ENCODE results near the gene CFD.
"Not testable (repeated sequence)": the region's sequence is repeated elsewhere in the genome, so short reads cannot be mapped to it uniquely, and the experiment has no call there.

The CFD gene

DNA sequence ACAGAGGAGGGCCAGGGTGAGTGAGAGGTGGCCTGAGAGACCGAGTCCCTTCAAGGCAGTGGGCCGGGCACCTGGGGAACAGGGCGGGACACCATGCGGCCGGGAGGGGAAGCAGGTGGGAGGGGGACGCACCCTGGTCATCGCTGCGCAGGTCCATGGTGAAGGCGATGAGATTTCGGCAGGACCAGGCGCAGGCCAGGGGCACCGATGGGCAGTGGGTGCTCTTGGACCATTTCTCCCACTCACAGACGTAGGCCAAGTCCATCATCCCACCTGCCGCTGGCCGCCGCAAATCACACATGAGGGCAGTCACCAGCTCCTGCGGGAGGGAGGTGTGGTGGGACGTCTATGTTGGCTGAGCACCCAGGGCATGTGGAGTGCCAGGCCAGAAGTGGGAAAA lies 31.4 kb downstream of the CFD start:
- DNase-seq = no peak

DNA sequence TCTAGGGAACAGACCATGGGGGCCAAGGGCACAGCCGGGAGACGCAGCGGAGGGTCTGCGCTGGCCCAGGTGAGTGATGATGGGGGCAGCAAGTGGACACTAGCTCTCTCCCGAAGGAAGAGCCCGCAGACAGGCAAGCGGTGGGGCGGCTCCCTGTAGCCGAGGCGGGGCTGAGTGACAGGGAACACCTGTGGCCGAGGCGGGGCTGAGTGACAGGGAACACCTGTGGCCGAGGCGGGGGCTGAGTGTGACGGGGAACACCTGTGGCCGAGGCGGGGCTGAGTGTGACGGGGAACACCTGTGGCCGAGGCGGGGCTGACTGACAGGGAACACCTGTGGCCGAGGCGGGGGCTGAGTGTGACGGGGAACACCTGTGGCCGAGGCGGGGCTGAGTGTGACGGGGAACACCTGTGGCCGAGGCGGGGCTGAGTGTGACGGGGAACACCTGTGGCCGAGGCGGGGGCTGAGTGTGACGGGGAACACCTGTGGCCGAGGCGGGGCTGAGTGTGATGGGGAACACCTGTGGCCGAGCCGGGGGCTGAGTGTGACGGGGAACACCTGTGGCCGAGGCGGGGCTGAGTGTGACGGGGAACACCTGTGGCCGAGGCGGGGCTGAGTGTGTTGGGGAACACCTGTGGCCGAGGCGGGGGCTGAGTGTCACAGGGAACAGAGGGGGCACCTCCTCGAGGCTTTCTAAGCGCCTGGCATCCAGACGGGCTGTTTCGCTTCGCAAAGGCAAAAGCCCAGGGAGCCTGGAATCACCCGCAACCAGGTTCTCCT lies 32.1 kb downstream of the CFD start:
- DNase-seq = not testable (repeated sequence)

DNA sequence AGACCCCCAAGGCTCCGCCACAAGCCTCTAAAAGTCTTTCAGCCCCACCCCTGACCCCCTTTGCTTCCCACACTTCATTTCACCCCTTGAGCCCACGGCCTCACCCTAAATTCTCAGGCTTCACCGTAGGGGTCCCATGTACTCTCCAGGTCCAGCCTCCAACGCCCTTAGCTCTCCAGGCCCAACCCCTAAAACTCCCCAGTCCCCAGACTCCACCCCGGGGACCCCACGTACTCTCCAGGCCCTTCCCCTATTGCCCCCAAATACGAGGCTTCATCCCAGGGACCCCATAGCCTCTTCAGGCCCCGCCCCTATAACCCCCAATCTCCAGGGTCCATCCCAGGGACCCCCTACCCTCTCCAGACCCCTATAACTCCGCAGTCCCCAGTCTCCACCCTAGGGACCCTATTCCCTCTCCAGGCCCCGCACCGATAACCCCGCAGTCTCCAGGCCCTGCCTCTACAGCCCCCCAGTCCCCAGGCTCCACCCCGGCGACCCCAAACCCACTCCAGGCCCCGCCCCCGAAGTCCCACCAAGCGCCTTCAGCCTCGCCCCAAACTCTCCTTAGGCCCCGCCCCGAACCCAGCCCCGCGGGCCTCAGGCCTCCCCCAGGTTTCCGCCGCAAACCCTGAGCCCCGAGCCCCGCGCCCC lies 32.9 kb downstream of the CFD start:
- DNase-seq = no peak

DNA sequence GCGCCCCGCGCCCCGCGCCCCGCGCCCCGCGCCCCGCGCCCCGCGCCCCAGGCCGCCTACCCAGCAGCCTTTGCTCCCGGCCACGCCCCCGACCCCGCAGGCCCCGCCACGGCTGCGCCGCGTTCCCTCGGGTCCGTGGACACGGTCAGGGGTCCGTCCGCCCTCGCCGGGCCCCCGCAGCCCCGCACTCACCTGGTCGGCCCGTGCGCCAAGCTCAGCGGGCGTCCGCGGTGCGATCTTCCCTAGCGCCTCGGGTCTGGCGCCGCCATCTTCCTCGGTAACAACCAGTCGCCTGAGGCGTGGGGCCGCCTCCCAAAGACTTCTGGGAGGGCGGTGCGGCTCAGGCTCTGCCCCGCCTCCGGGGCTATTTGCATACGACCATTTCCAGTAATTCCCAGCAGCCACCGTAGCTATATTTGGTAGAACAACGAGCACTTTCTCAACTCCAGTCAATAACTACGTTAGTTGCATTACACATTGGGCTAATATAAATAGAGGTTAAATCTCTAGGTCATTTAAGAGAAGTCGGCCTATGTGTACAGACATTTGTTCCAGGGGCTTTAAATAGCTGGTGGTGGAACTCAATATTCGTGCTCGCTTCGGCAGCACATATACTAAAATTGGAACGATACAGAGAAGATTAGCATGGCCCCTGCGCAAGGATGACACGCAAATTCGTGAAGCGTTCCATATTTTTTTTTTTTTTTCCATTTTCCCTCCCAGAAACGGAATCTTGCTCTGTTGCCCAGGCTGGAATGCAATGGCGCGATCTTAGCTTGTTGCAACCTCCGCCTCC lies 33.6 kb downstream of the CFD start, which contains the start of the genes MED16 and RNU6-9:
TSS of gene MED16 (minus strand) at position 294 of the 796 bp plus-strand sequence. CDS start 2,056 bp downstream, outside the sequence.
TSS of gene RNU6-9 (plus strand) at position 591 of the 796 bp plus-strand sequence.
- peak; percentile 100 for DNase-seq

DNA sequence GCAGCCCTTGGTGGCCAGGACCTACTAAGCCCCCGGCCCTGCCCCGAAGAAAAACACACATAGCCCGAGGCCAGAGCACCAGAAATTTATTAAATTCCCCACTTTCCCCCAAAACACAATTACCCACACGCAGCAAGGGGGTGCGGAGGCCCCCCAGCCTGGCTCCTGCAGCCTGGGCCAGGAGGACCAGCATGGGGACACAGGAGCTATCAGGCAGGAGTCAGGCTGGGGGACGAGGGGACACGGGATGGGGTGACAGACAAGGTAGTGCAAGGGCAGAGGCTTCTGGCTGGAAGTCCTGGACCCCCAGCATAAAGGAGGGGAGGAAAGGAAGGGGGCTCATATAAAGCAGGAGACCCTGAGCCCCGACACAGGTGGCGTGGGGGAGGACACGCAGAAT lies 37.0 kb downstream of the CFD start:
- no peak for DNase-seq

DNA sequence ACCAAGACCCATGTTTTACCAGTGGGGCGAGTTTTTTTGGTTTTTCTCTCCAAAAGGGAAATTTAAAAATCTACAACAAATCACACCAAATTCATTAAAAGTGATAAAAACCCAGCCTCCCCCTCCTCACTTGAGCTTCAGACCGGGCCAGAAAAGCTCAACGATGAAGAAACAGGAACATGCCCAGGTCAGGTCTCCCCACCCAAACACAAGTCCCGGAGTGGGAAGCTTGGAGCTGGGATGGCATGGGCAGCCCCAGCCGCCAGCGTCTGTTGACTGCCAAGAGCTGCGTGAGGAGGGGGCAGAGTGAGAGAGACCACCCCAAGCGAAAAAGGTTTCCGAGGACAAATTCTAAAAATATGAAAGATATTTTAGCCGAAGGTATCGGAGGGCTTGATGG lies 37.5 kb downstream of the CFD start:
- no peak for DNase-seq

DNA sequence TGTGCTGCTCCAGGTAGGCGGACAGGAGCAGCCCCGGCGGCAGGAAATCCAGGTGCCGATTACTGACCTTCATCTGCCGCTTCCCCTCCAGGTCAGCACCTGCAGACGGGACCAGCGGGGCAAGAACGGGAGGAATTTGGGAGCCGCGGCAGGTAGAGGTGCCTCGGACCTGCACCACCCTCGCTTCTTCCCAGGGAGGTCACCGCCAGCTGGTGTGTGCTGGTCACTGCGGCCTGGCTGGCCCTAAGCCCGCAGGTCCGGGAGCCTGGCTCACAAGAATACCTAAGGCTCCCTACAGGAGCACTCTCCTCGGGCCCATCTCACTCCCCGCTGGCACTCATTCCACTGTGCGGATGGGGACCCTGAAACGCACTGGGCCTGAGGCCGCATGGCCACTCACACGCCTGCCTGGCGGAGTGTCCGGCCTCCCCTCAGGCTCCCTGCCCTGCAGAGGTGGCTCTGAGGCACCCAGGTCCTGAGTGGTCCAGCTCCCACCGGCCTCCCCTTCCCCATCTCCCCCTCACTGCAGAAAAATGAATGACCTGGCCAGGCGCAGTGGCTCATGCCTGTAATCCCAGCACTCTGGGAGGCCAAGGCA lies 38.1 kb downstream of the CFD start:
- DNase-seq = no peak

DNA sequence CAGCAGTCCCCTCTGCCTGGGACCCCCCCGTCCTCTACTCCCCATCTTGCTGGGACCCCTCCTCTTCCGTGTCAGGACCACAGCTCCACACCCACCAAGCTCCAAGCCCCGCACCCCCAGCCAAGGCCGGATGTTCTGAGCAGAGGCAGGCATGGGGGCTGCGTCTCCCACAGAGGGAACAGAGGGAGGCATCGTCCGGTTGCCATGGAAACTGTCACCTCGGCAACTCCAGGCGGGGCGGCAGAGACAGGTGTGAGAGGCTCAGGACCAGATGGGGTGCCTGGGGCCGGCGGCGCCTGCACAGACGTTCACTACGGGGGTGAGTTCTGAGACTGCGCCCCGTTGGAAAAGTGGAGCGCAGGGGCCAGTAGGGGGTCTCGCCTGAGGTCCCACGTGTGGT lies 39.2 kb downstream of the CFD start:
- no peak for DNase-seq

DNA sequence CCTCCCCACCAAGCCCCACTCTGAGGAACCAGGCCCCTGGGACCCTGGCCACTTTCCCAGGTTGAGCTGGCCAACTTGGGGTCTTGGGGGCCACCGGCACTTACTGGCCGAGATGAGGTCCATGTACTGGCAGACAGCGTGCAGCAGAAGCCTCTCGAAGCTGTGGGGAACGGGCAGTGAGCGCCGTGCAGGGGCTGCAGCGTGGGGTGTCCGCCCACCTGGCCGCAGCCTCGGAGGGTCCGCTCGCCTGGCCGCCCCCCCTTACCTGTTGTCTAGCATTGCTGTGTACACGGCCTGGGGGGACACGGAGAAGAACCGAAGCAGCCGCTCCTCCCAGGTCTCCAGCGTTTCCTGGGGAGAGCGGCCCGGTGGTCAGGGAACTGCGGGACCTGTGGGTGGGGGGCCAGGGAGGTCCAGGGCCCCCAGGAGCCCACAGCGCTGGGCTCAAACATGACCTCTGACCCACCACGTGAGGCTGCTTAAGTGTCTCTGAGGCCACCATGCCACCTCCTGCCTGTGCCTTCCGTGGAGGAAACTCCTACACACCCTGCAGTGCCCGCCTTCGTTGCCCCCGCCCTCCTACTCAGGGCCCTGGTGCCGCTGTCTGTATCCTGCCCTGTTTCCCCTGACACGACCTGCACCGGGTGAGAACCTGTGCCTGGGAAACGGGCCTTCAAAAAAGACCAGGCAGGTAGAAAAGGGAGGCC lies 40.0 kb downstream of the CFD start:
- DNase-seq = no peak

DNA sequence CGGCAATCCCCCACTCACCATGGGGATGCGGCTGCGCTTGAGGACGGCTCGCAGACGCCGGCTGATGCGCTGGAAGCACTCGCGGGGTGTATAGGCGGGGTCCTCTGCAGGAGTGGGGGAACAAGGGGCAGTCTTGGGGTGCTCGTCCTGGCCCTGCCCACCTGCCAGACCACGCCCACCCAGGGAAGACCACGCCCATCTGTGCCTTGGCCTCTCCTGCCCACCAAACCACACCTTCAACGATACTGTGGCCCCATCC lies 40.5 kb downstream of the CFD start:
- no peak for DNase-seq

DNA sequence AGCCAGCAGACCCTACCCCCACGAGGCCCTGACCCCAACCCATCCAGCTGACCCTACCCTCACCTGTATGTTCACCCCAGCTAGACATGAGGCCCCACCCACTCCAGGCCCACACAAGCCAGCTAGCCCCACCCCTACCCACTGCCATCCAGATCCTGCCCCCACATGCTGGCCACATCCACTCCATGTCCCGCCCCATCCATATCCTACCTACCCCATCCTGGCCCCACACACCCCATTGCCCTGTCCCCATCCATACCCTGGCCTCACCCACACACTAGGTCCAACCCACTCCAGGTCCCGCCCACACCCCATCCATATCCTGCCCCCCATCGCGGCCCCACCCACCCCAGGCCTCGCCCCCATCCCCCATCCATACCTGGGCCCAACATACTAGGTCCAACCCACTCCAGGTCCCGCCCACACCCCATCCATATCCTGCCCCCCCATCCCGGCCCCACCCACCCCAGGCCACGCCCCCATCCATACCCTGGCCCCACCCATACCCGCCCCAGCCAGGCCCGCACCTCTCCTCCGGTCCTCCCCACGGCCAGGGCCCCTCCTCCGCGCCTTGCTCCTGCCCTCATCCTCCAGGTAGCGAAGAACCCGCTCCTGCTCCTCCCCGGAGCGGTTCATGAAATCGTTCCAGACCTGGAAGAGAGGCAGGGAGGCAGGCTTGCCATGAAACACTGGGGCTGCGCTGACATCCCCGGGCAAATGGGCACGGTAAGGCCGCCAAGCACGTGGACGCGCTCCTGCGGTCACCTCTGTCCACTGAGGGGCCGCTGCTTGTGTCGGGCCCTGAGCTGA lies 41.0 kb downstream of the CFD start:
- DNase-seq = peak; percentile 94

DNA sequence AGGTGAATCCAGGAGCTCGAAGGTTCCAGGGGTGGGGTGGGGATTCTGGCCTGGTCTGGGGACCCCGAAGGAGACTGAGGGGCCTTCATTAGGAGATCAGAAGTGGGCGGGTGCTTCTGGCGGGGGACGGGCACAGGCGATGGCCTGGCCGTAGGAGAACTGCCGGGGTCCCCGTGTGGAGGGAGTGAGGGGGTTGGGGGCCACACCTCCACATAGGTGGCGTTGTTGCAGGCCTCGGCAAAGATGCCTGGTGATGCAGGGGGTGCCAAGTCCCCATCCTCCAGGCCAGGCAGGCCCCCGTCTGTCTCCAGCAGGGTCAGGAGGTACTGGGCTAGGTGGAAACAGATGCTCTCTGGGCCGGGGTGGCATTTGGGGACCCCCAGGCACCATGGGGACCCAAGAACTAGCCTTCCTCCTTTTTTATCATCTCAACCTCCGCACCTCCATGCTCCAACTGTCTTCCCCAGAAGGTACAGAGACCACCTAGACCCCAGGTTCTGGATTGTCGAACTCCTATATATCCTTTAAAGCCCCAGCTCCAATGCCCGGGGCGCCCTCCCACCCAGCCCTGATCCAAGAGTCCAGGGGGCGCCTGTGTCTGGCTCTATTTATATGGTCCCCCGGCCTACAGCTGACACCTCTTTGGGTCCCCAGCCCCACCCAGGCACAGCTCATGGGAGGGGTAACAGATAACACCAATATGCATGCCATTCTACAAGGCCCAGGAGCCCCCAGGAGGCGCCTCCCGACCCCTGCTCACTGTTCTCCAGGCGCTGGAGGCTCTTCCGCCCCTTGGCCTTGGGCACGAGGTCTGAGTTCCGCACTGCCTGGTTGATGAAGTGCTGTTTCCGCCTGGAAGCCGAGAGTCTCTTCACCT lies 42.0 kb downstream of the CFD start:
- no peak for DNase-seq

DNA sequence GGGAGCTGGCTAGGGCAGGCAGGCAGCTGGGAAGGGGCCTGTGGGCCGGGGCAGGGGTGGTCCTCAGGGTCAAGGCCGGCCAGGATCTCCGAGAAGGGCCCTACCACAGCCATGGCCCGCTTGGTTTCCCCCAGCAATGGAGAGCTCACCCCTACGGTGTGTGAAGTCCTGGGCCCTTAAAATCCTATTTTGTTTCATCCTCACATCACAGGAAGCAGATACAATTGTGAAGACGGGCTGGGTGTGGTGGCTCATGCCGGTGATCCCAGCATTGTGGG lies 42.6 kb downstream of the CFD start:
- DNase-seq = no peak

DNA sequence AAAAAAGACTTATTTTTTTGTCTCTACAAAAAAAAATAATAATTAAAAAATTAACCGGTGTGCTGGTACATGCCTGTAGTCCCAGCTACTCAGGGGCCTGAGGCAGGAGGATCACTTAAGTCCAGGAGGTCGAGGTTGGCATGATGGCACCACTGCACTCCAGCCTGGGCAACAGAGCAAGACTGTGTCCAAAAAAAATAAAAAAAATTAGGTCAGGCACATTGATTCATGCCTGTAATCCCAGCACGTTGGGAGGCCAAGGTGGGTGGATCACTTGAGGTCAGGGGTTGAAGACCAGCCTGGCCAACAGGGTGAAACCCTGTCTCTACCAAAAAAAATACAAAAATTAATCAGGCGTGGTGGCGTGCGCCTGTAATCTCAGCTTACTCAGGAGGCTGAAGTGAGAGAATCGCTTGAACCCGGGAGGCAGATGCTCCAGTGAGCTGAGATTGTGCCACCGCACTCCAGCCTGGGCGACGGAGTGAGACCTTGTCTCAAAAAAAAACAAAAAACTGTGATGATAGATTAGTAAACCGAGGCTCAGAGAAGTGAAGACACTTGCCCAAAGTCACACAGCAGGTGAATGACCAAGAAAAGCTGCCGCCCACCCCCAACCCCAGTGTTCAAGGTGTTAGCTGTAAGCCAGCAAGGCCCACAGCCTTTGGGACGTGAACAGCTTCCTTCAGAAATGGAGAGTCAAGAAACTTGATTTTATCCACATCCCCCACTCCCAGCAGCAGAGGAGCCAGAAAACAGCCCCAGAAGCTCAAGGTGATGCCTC lies 43.2 kb downstream of the CFD start:
- DNase-seq = no peak

DNA sequence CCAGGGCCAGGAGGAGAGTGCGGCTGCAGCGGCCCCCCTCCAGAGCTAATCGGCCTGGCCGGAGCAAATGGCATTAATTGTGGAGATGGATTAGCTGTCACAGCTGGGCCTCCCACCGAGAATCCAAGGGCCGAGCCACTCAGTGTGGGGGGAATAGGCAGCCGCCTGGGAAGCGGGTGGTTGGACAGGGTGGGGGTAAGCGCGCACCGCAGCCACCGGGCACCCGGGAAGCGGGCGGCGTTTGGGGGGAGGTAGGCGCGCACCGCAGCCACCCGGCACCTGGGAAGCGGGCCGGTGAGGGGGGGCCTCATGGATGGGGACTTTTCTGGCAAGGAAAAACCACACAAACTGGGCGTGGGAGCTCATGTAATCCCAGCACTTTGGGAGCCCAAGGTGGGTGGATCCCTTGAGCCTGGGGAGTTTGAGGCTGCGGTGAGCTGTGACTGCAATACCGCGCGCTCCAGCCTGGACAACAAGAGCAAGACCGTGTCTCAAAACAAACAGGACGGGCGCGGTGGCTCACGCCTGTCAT lies 43.9 kb downstream of the CFD start:
- DNase-seq = no peak

DNA sequence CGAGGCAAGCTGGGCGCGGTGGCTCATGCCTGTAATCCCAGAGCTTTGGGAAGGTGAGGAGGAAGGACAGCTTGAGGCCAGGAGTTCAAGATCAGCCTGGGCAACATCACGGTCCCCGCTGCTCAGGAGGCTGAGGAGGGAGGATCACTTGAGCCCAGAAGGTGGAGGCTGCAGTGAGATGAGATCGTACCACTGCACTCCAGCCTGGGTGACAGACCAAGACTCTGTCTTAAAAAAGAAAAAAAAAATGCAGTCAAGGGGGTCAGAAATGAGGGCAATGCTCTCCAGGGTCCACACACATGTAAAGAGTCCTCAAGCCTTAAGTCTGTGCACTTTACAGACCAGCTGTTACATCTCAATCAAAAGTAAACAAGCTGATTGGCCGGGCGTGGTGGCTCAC lies 45.1 kb downstream of the CFD start:
- no peak for DNase-seq

DNA sequence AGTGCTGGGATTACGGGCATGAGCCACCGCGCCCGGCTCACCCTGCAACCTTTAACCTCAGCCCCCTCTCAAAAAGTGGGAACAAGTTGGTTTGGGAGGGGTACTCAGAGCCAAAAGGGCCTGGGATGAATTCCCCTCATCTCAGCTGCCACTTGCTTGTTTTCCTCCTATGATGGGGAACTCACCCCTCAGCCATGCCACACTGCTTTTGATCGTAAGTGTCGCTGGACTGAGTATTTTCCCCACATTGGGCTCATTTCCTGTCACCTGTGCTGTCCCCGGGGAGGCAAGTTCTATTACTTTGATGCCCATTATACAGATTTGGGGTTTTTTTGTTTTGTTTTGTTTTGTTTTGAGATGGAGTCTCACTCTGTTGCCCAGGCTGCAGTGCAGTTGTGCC lies 47.0 kb downstream of the CFD start:
- DNase-seq = no peak

DNA sequence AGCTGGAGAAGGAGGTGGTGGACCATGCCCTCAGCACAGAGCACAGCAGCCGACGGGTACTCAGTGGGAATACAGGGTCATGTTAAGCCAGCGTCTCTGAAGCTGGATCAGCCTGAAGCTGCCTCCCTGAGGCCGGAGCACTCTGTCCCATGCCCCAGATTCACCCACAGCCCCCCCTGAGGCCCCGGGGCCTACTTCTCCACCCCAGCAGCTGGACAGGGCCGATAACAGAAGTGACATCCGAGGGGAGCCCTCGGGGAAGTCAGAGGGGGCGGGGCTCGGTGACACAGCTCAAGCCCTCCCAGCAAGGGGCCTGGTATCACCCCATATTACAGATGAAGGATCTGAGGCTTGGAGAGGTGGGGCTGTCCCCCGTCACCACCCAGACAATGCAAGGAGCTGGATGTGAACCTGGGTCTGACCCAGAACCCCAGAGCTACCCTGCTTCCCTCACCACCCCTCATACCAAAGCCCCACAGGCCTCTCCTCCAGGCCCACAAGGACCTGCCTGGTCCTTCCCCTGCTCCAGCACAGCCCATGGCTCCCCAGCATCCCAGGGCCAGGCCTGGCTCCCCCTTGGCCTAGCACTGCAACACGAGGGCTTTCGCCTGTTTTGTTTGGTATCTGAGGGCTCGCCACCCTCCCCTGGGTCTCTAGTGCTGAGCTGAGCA lies 47.9 kb downstream of the CFD start:
- DNase-seq = no peak

DNA sequence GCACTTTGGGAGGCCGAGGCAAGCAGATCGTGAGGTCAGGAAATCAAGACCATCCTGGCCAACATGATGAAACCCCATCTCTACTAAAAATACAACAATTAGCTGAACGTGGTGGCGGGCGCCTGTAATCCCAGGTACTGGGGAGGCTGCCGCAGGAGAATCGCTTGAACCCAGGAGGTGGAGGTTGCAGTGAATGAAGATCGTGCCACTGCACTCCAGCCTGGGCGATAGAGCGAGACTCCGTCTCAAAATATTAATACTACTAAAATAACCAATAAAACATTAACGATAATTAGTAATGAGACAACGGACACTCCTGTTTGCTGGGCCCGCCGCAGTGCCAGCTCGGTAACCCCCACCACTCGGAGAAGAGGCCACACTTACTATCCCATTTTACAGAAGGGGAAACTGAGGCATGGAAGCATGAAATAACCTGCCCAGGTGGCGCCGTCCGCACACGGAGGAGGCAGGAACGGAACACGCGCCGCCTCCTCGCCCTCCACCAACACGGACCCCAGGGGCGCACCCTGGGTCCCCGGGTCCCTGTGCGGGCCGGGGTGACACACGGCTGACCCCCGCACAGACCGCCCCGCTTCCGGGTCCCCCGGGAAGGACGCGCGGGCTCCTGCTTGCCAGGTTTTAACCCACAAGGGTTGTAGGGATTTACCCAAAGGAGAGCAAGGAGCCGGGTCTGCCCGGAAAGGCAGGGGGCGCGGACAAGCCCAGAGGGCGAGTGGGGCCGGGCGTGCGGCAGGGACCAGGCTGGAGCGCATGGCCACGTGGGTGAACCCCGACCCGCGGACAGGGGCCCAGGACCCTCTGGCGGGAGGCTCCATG lies 52.0 kb downstream of the CFD start:
- no peak for DNase-seq

All from 8988T (cell line).